ENCODE data around the gene LRP6. TPM values are rescaled to one million over a fixed set of nuclear protein-coding genes. Genes with fewer than 3 reads are reported as not detected.
A peak's percentile ranks its signal among the peaks of the same experiment; 100 is the strongest.

Gene LRP6
- total RNA-seq (2021; ENCODE audit: unreplicated experiment) (28.1 TPM), Bru-seq, nascent RNA (percentile 74 among the genes with signal in this experiment), BruChase-seq, experiment 1, labeled RNA remaining after a 6-hour chase (percentile 69 among the genes with signal in this experiment), BruChase-seq, experiment 2, labeled RNA remaining after a 2-hour chase (percentile 75 among the genes with signal in this experiment)
- polyA plus RNA-seq (2012) = 14.9 and 15.2 TPM in 2 replicates
- long read RNA-seq, full-length matches to known transcripts = 6 of 19 reads
- long read RNA-seq, partial matches to known transcripts = 3 of 19 reads
- long read RNA-seq, other reads (novel, unspliced or antisense) = 10 of 19 reads

- Histone ChIP-seq H4K20me1 (ENCODE audit: insufficient read depth) (no peaks in the 10 kb centered on the region), H2AFZ (ENCODE audit: low read depth, low read length, poor library complexity, severe bottlenecking) (peak within 1 kb of the TSS; percentile 81), H3K79me2 (ENCODE audit: insufficient read depth, low read length) (peaks cover 41% of the 10 kb centered on the region), H3K4me1 (ENCODE audit: control insufficient read depth in 1 of 2, insufficient read depth in 2 of 2, low read length in 2 of 2) (peaks cover 9 to 18% of the 10 kb centered on the region in 2 experiments), H3K4me2 (ENCODE audit: low read length) (peak within 1 kb of the TSS; percentile 86), H3K27me3 (ENCODE audit: insufficient read depth, low read length) (no peaks in the 10 kb centered on the region), H3K4me3 (replicated peaks in 1 of 2; ENCODE audit: low read depth in 1 of 2, low read length in 2 of 2) (peak within 1 kb of the TSS; percentile 71 to 78), H3K36me3 (ENCODE audit: control insufficient read depth in 1 of 2, insufficient read depth in 2 of 2, low read length in 2 of 2) (no peaks in the 10 kb centered on the region), H3K27ac (ENCODE audit: low read depth, low read length) (peak within 1 kb of the TSS; percentile 92), H3K9me3 (ENCODE audit: control insufficient read depth in 1 of 2, insufficient read depth in 1 of 2, low read depth in 1 of 2, low read length in 2 of 2) (no peaks in the 10 kb centered on the region), H3K9me2 (ENCODE audit: insufficient read depth) (no peaks in the 10 kb centered on the region), H3K9ac (ENCODE audit: low read length) (peak within 1 kb of the TSS; percentile 74)
- ATAC-seq (peak; percentile 91), DNase-seq (ENCODE audit: low read depth, low spot score) (peak; percentile 88)
- RAD21 ChIA-PET (ENCODE audit: low non-redundant PET in 1 of 2, low total read pairs in 2 of 2, uncharacterized antibody in 2 of 2, unreplicated experiment in 2 of 2) = no interaction called here
- CTCF ChIA-PET = interaction anchor here (0.6 kb wide), 1 partner anchor 29 kb away, joined by 3 read pairs; no protein-coding TSS in a partner anchor
- BruUV-seq (replicated peaks) = no TSS peak
- intact Hi-C loops (cut with micrococcal nuclease) = no loop called here
- peak; percentile 65 for TF ChIP-seq POLR2AphosphoS5 (IDR thresholded peaks at IDR 0.05; ENCODE audit: low read depth, low read length)
- TF ChIP-seq MAX (IDR thresholded peaks at IDR 0.05) = peak; percentile 65; the same call in 1 of the 2 replicates
- no peak for TF ChIP-seq YY1 (IDR thresholded peaks at IDR 0.05; ENCODE audit: extremely low read depth, insufficient replicate concordance, low read depth, low read length)
- no peak for TF ChIP-seq EGR1 (IDR thresholded peaks at IDR 0.05; ENCODE audit: low read depth)
- TF ChIP-seq SP1 (IDR thresholded peaks at IDR 0.05; ENCODE audit: low read depth) = peak; percentile 87
- peak; percentile 82; the same call in 1 of the 2 replicates for TF ChIP-seq CBX3 (IDR thresholded peaks at IDR 0.05; ENCODE audit: low read depth)
- TF ChIP-seq POLR2A (IDR thresholded peaks at IDR 0.05; ENCODE audit: borderline replicate concordance, extremely low read depth, insufficient read depth, insufficient read length) = peak; percentile 67
- TF ChIP-seq TCF7L2 (IDR thresholded peaks at IDR 0.05; ENCODE audit: borderline replicate concordance, extremely low read depth, insufficient read depth, insufficient read length) = peak; percentile 86
- TF ChIP-seq CEBPB (IDR thresholded peaks at IDR 0.05; ENCODE audit: low read depth) = no peak
- peak; percentile 52; the same call in 1 of the 2 replicates for TF ChIP-seq SIN3A (IDR thresholded peaks at IDR 0.05; ENCODE audit: low read depth)
- TF ChIP-seq ZBTB33 (IDR thresholded peaks at IDR 0.05; ENCODE audit: extremely low read depth, insufficient replicate concordance, low read length) = no peak
- TF ChIP-seq ZFX (IDR thresholded peaks at IDR 0.05) = 0 out of 2 replicates have a peak, but pooled peaks have one; percentile 29
- POLR2A ChIA-PET = interaction anchor here (0.8 kb wide), 1 partner anchor 85 kb away, joined by 4 read pairs; no protein-coding TSS in a partner anchor
Observed at GRCh38 chr12:12266873-12267741, at the start of gene LRP6. Gene LRP6, minus strand, starts transcription at chr12:12267044. Its CDS starts 309 bp downstream, at chr12:12266735.

Data from HCT116 (cell line).